Measurements from ENCODE around the gene SCNN1B. TPM values are rescaled to one million over a fixed set of nuclear protein-coding genes. Genes with fewer than 3 reads are reported as not detected.

The SCNN1B gene
- total RNA-seq, 1 donor from 2014 or later = not detected

DNA sequence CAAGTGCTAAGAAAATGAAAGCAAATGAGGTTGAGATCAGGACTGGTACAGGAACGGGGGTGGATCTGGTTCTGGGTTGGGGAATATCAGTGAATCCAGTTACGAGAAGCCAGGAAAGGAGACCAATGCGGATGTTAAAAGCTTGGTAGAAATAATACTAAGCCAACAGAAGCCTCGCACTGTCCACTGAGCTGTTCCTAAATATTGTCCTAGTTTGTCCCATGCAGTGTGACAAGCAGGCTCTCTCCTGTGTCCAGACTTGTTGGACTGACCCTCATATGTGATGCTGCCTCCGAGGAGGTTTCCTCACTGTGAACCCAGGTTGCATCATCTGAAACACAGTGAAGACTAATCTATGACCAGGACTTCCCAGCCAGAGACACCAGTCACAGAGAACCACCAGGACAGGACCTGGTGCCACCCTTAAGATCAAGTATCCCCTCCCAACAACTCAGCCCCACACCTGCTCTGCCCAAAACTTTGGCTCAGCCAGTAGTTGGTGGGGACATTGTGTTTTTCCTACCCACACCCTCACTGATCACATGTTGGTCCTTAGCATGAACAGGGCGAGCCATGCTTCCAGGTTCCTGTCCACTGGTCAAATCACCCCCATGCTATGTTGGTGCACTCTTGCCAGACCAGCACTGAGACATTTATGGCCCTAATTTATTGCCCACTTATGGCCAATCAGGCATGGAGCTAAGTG, 32.7 kb upstream of the SCNN1B start:
- no peak for TF ChIP-seq CTCF (conservative IDR thresholded peaks at IDR 0.05)
- Mint-ChIP-seq H3K27ac (ENCODE audit: unreplicated experiment) (no peak overlapping the region), H3K4me1 (no peaks in the 10 kb centered on the region), H3K27me3 (ENCODE audit: low read depth) (peaks cover 25% of the 10 kb centered on the region), H3K36me3 (ENCODE audit: low read depth) (no peaks in the 10 kb centered on the region), H3K9me3 (no peaks in the 10 kb centered on the region), H3K4me3 (no peak overlapping the region)
- DNase-seq (ENCODE audit: low read depth, low spot score) = no peak

GRCh38 chr16:23270654-23271053, 31.4 kb upstream of the SCNN1B start:
- Mint-ChIP-seq H3K4me3 (no peak overlapping the region), H3K9me3 (no peaks in the 10 kb centered on the region), H3K4me1 (no peaks in the 10 kb centered on the region), H3K27ac (ENCODE audit: unreplicated experiment) (no peak overlapping the region), H3K27me3 (ENCODE audit: low read depth) (peaks cover 21% of the 10 kb centered on the region), H3K36me3 (ENCODE audit: low read depth) (no peaks in the 10 kb centered on the region)
- no peak for DNase-seq (ENCODE audit: low read depth, low spot score)
- TF ChIP-seq CTCF (conservative IDR thresholded peaks at IDR 0.05) = no peak

GRCh38 chr16:23274968-23275367, 27.1 kb upstream of the SCNN1B start:
- DNase-seq (ENCODE audit: low read depth, low spot score) = no peak
- Mint-ChIP-seq H3K27me3 (ENCODE audit: low read depth) (peaks cover 13% of the 10 kb centered on the region), H3K4me3 (no peak overlapping the region), H3K4me1 (peaks cover 17% of the 10 kb centered on the region), H3K27ac (ENCODE audit: unreplicated experiment) (no peak overlapping the region), H3K9me3 (no peaks in the 10 kb centered on the region), H3K36me3 (ENCODE audit: low read depth) (no peaks in the 10 kb centered on the region)
- TF ChIP-seq CTCF (conservative IDR thresholded peaks at IDR 0.05) = no peak

DNA sequence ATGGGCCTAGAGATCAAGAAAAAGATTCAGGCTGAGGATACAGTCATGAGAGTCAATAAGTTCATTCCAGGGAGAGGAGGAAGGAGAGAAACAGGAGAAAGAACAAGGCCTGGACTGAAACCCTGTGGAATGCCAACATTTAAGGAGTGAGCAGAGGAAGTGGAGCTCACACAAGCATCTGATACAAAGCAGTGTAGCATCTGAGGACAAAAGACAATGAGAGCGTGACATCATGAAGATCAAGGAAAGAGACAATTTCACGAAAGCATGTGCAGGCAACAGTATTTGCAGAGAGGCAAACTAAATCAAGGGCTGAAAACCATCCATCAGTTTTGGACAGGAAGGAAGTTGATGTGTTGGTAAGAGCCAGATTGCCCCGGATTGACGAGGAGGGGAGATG, 25.3 kb upstream of the SCNN1B start:
- H3K27me3 Mint-ChIP-seq (ENCODE audit: low read depth) = peaks cover 13% of the 10 kb centered on the region

GRCh38 chr16:23278031-23278430, 24.1 kb upstream of the SCNN1B start:
- no peaks in the 10 kb centered on the region for H3K9me3 Mint-ChIP-seq

More for the DNA sequence above, 25.3 kb upstream of the SCNN1B start:
- Mint-ChIP-seq H3K9me3 (no peaks in the 10 kb centered on the region), H3K4me3 (no peak overlapping the region), H3K4me1 (peaks cover 17% of the 10 kb centered on the region), H3K36me3 (ENCODE audit: low read depth) (no peaks in the 10 kb centered on the region), H3K27ac (ENCODE audit: unreplicated experiment) (no peak overlapping the region)
- no peak for TF ChIP-seq CTCF (conservative IDR thresholded peaks at IDR 0.05)
- DNase-seq (ENCODE audit: low read depth, low spot score) = no peak

More at GRCh38 chr16:23278031-23278430, 24.1 kb upstream of the SCNN1B start:
- no peak for TF ChIP-seq CTCF (conservative IDR thresholded peaks at IDR 0.05)
- Mint-ChIP-seq H3K4me1 (peaks cover 17% of the 10 kb centered on the region), H3K4me3 (no peak overlapping the region), H3K36me3 (ENCODE audit: low read depth) (no peaks in the 10 kb centered on the region), H3K27ac (ENCODE audit: unreplicated experiment) (no peak overlapping the region), H3K27me3 (ENCODE audit: low read depth) (peaks cover 19% of the 10 kb centered on the region)
- no peak for DNase-seq (ENCODE audit: low read depth, low spot score)
